Natural killer cell (primary cell): Measurements from ENCODE around the gene SLC25A1. TPM values are rescaled to one million over a fixed set of nuclear protein-coding genes. Genes with fewer than 3 reads are reported as not detected.

Experiments
- ATAC-seq, 3 donors: fragments of 150-1000 bp in 2 of 3; fragments of 200-7000 bp in 1 of 3; cut with Tn5 transposase; 1 replicate in 1 of 3; 2 replicates in 2 of 3; pipeline ENCODE4 v1.10.0; 2021; ENCODE audit warnings: mild to moderate bottlenecking in 2 of 3, moderate library complexity in 2 of 3
- DNase-seq, 2 donors: peaks; one replicate each; pipeline versions ENCODE4 v3.0.0 to v3.0.0-alpha.2; 2013 to 2021; ENCODE audit warnings: mixed read lengths in 1 of 2
- H3K27ac ChIP-seq: one replicate; pipeline ENCODE4 v1.5.1; 2013; ENCODE audit warnings: mild to moderate bottlenecking, low read length
- H3K27me3 ChIP-seq: one replicate; pipeline ENCODE4 v1.6.1; 2013; ENCODE audit warnings: low read length; ENCODE audit not compliant: control insufficient read depth, insufficient read depth
- H3K36me3 ChIP-seq: one replicate; pipeline ENCODE4 v1.6.1; 2013; ENCODE audit warnings: low read length; ENCODE audit not compliant: control insufficient read depth, insufficient read depth
- H3K4me1 ChIP-seq: one replicate; pipeline ENCODE4 v1.6.1; 2013; ENCODE audit warnings: low read length; ENCODE audit not compliant: control insufficient read depth, insufficient read depth
- H3K4me3 ChIP-seq: one replicate; pipeline ENCODE4 v1.5.1; 2013; ENCODE audit warnings: low read length
- H3K9me3 ChIP-seq: one replicate; pipeline ENCODE4 v1.6.1; 2013; ENCODE audit warnings: low read length; ENCODE audit not compliant: control insufficient read depth, insufficient read depth
- H3K27ac Mint-ChIP-seq, 2 donors: one replicate each; pipeline ENCODE4 v1.8.0; 2022; ENCODE audit warnings: mild to moderate bottlenecking in 2 of 2, mixed read lengths in 2 of 2, moderate library complexity in 1 of 2
- H3K27me3 Mint-ChIP-seq, 2 donors: one replicate each; pipeline ENCODE4 v1.8.0; 2022; ENCODE audit warnings: low read depth in 2 of 2, mixed read lengths in 2 of 2
- H3K36me3 Mint-ChIP-seq: one replicate; pipeline ENCODE4 v1.8.0; 2022; ENCODE audit warnings: mixed read lengths
- H3K4me1 Mint-ChIP-seq, 2 donors: one replicate each; pipeline ENCODE4 v1.8.0; 2022; ENCODE audit warnings: mixed read lengths in 2 of 2
- H3K4me3 Mint-ChIP-seq: one replicate; pipeline ENCODE4 v1.8.0; 2022; ENCODE audit warnings: mild to moderate bottlenecking, moderate library complexity, mixed read lengths
- H3K9me3 Mint-ChIP-seq, 2 donors: one replicate each; pipeline ENCODE4 v1.8.0; 2022; ENCODE audit warnings: mixed read lengths in 2 of 2
- CTCF ChIP-seq: fragments of 200-600 bp; IDR thresholded peaks from one replicate; pipeline ENCODE4 v1.8.0; 2022; ENCODE audit warnings: antibody characterized with exemption
- WGBS: methylation state at CpG from one replicate; pipeline ENCODE4 v1.1.7; 2013; ENCODE audit warnings: missing lambda C conversion rate; ENCODE audit not compliant: insufficient coverage; 5-methylcytosine and 5-hydroxymethylcytosine counted together
- intact Hi-C: fragments of 100-400 bp; cut with micrococcal nuclease; formaldehyde crosslinking; loops from one replicate; pipeline ENCODE4 v1.14.2; 2022
- total RNA-seq, 4 donors: library from RNA; stranded (reverse); fragments of 120-200 nt in 1 of 4; gene quantifications; one replicate each; pipeline versions ENCODE4 v1.2.3 to v1.2.4, GENCODE V29; 2013 to 2022

SLC25A1 gene
- total RNA-seq, 3 donors from 2014 or later (not counting 1 experiment from before 2014, with no cell fraction given): 24.8 to 29.6 (median 26.9) TPM

- WGBS: 62% methylated on average over 14 of the region's 14 CpGs
Measured at GRCh38 chr22:19174106-19175025, 4.2 kb downstream of the SLC25A1 start.

GRCh38 chr22:19173047-19174035 lies 5.2 kb downstream of the SLC25A1 start:
- DNase-seq (no peak), ATAC-seq (no peak)
- Mint-ChIP-seq H3K4me1 (peaks cover 18 to 40% of the 10 kb centered on the region in 2 donors), H3K27me3 (peaks cover 9 to 16% of the 10 kb centered on the region in 2 donors), H3K27ac (peak overlapping the region; percentile 79 to 94), H3K9me3 (no peaks in the 10 kb centered on the region), H3K4me3 (peak overlapping the region; percentile 67), H3K36me3 (no peaks in the 10 kb centered on the region)
- 81% methylated on average over 19 of the region's 19 CpGs for WGBS
- peaks cover 55% of the 10 kb centered on the region for H3K4me1 ChIP-seq
- intact Hi-C loops: no loop called here
- TF ChIP-seq CTCF: no peak
- H3K9me3 ChIP-seq: no peaks in the 10 kb centered on the region
- no peaks in the 10 kb centered on the region for H3K36me3 ChIP-seq
- H3K27ac ChIP-seq: no peak overlapping the region
- no peak overlapping the region for H3K4me3 ChIP-seq
- H3K27me3 ChIP-seq: peaks cover 18% of the 10 kb centered on the region

More at GRCh38 chr22:19174106-19175025, 4.2 kb downstream of the SLC25A1 start:
- DNase-seq (no peak), ATAC-seq (no peak)
- H3K36me3 Mint-ChIP-seq: no peaks in the 10 kb centered on the region
- no peak for TF ChIP-seq CTCF
- no peaks in the 10 kb centered on the region for H3K9me3 Mint-ChIP-seq
- H3K4me1 Mint-ChIP-seq: peaks cover 21 to 36% of the 10 kb centered on the region in 2 donors
- intact Hi-C loops: no loop called here
- H3K27ac Mint-ChIP-seq: no peak overlapping the region
- Histone ChIP-seq H3K9me3 (no peaks in the 10 kb centered on the region), H3K27ac (no peak overlapping the region), H3K4me1 (peaks cover 60% of the 10 kb centered on the region), H3K4me3 (no peak overlapping the region), H3K27me3 (peaks cover 10% of the 10 kb centered on the region), H3K36me3 (no peaks in the 10 kb centered on the region)
- no peak overlapping the region for H3K4me3 Mint-ChIP-seq
- peaks cover 0 to 7% of the 10 kb centered on the region in 2 donors for H3K27me3 Mint-ChIP-seq

- peaks cover 50% of the 10 kb centered on the region for H3K4me1 ChIP-seq
Measured at GRCh38 chr22:19172213-19173046, 6.1 kb downstream of the SLC25A1 start.

More at GRCh38 chr22:19172213-19173046, 6.1 kb downstream of the SLC25A1 start:
- no peaks in the 10 kb centered on the region for H3K9me3 Mint-ChIP-seq
- peak overlapping the region; percentile 58 for H3K27ac ChIP-seq
- no peaks in the 10 kb centered on the region for H3K9me3 ChIP-seq
- WGBS: 48% methylated on average over 13 of the region's 13 CpGs
- H3K27ac Mint-ChIP-seq: peak overlapping the region; percentile 79 to 94
- peaks cover 20% of the 10 kb centered on the region for H3K27me3 ChIP-seq
- no peaks in the 10 kb centered on the region for H3K36me3 ChIP-seq
- ATAC-seq (no peak), DNase-seq (no peak)
- no peaks in the 10 kb centered on the region for H3K36me3 Mint-ChIP-seq
- H3K4me3 Mint-ChIP-seq: peak overlapping the region; percentile 93
- no peak for TF ChIP-seq CTCF
- peak overlapping the region; percentile 90 for H3K4me3 ChIP-seq
- H3K27me3 Mint-ChIP-seq: peaks cover 15 to 24% of the 10 kb centered on the region in 2 donors
- H3K4me1 Mint-ChIP-seq: peaks cover 18 to 40% of the 10 kb centered on the region in 2 donors
- intact Hi-C loops: no loop called here
